Liver (tissue), 9 donors: Measurements from ENCODE around the gene MDH1B. TPM values are rescaled to one million over a fixed set of nuclear protein-coding genes. Genes with fewer than 3 reads are reported as not detected.

Experiments
- DNase-seq: peaks from one replicate; pipeline ENCODE4 v3.0.0-alpha.2; 2017; ENCODE audit warnings: low spot score
- H3K27ac ChIP-seq, 2 donors: one replicate each; pipeline ENCODE4 v1.7.0; 2013; ENCODE audit warnings: inconsistent platforms in 2 of 2, low read length in 2 of 2, control low read depth in 1 of 2, low read depth in 1 of 2, mild to moderate bottlenecking in 1 of 2
- H3K27me3 ChIP-seq, 4 donors: one replicate each; pipeline versions ENCODE4 v1.6.1 to v1.7.0; 2013; ENCODE audit warnings: low read length in 3 of 4, inconsistent platforms in 1 of 4, mild to moderate bottlenecking in 1 of 4, moderate library complexity in 1 of 4; ENCODE audit not compliant: control insufficient read depth in 4 of 4, insufficient read depth in 4 of 4
- H3K36me3 ChIP-seq, 4 donors: one replicate each; pipeline versions ENCODE4 v1.6.1 to v1.7.0; 2013; ENCODE audit warnings: low read length in 3 of 4, mild to moderate bottlenecking in 3 of 4, low read depth in 1 of 4, moderate library complexity in 1 of 4; ENCODE audit not compliant: control insufficient read depth in 4 of 4, insufficient read depth in 3 of 4
- H3K4me1 ChIP-seq, 4 donors: one replicate each; pipeline versions ENCODE4 v1.6.1 to v1.7.0; 2013; ENCODE audit warnings: low read length in 3 of 4, mild to moderate bottlenecking in 3 of 4, moderate library complexity in 1 of 4; ENCODE audit not compliant: control insufficient read depth in 4 of 4, insufficient read depth in 4 of 4
- H3K4me3 ChIP-seq, 3 donors: one replicate each; pipeline versions ENCODE4 v1.6.1 to v1.7.0; 2013; ENCODE audit warnings: low read length in 3 of 3, control low read depth in 1 of 3, low read depth in 1 of 3, mild to moderate bottlenecking in 1 of 3
- H3K9ac ChIP-seq, 2 donors: one replicate each; pipeline ENCODE4 v1.7.0; 2013; ENCODE audit warnings: low read length in 2 of 2, mild to moderate bottlenecking in 2 of 2, moderate library complexity in 2 of 2, control low read depth in 1 of 2, low read depth in 1 of 2
- H3K9me3 ChIP-seq, 4 donors: one replicate each; pipeline versions ENCODE4 v1.6.1 to v1.7.0; 2013; ENCODE audit warnings: low read length in 3 of 4; ENCODE audit not compliant: control insufficient read depth in 4 of 4
- ATF3 ChIP-seq: IDR thresholded peaks from 2 replicates; pipeline ENCODE4 v1.6.1; 2016; ENCODE audit warnings: antibody characterized with exemption
- EGR1 ChIP-seq, 2 donors: IDR thresholded peaks; 2 replicates each; pipeline ENCODE4 v1.6.1; 2016 to 2018; ENCODE audit warnings: antibody characterized with exemption in 2 of 2, low read depth in 2 of 2
- FOXA1 ChIP-seq: IDR thresholded peaks from 2 replicates; pipeline ENCODE4 v1.6.1; 2016; ENCODE audit warnings: antibody characterized with exemption
- FOXA2 ChIP-seq: IDR thresholded peaks from 2 replicates; pipeline ENCODE4 v1.6.1; 2016; ENCODE audit warnings: antibody characterized with exemption
- GABPA ChIP-seq, 2 donors: IDR thresholded peaks in 1 of 2; conservative IDR thresholded peaks in 1 of 2; 2 replicates each; pipeline ENCODE4 v1.6.1; 2016; ENCODE audit warnings: antibody characterized with exemption in 2 of 2, mild to moderate bottlenecking in 1 of 2, moderate library complexity in 1 of 2
- HNF4A ChIP-seq, 2 donors: conservative IDR thresholded peaks; 2 replicates each; pipeline ENCODE4 v1.6.1; 2016; ENCODE audit warnings: antibody characterized with exemption in 2 of 2, mild to moderate bottlenecking in 2 of 2
- HNF4G ChIP-seq: IDR thresholded peaks from 2 replicates; pipeline ENCODE4 v1.6.1; 2016; ENCODE audit warnings: antibody characterized with exemption
- JUND ChIP-seq, 2 donors: IDR thresholded peaks; 2 replicates each; pipeline ENCODE4 v1.6.1; 2016; ENCODE audit warnings: antibody characterized with exemption in 2 of 2
- NR2F2 ChIP-seq: IDR thresholded peaks from 2 replicates; pipeline ENCODE4 v1.6.1; 2016; ENCODE audit warnings: antibody characterized with exemption
- RAD21 ChIP-seq, 2 donors: IDR thresholded peaks; 2 replicates each; pipeline ENCODE4 v1.6.1; 2016; ENCODE audit warnings: antibody characterized with exemption in 2 of 2, mild to moderate bottlenecking in 2 of 2
- RXRA ChIP-seq, 2 donors: IDR thresholded peaks; 2 replicates each; pipeline ENCODE4 v1.6.1; 2017 to 2018; ENCODE audit warnings: antibody characterized with exemption in 2 of 2, mild to moderate bottlenecking in 1 of 2
- SP1 ChIP-seq: IDR thresholded peaks from 2 replicates; pipeline ENCODE4 v1.6.1; 2018; ENCODE audit warnings: antibody characterized with exemption, mild to moderate bottlenecking
- TAF1 ChIP-seq: conservative IDR thresholded peaks from 2 replicates; pipeline ENCODE4 v1.6.1; 2016; ENCODE audit warnings: antibody characterized with exemption, mild to moderate bottlenecking
- YY1 ChIP-seq: IDR thresholded peaks from 2 replicates; pipeline ENCODE4 v1.6.1; 2016; ENCODE audit warnings: antibody characterized with exemption, mild to moderate bottlenecking
- ZBTB33 ChIP-seq: IDR thresholded peaks from 2 replicates; pipeline ENCODE4 v1.6.1; 2016; ENCODE audit warnings: antibody characterized with exemption
- WGBS: extraction: QIAGEN DNeasy Blood & Tissue Kit; methylation state at CpG from one replicate; pipeline ENCODE4 v1.1.7; 2013; 5-methylcytosine and 5-hydroxymethylcytosine counted together
- polyA plus RNA-seq, 2 donors: library from polyadenylated mRNA; stranded (reverse) in 1 of 2; unstranded in 1 of 2; fragments of 200-250 nt in 1 of 2; fragments of >200 nt in 1 of 2; fragmentation: Nextera tagmentation in 1 of 2; extraction: Ambion mirVana in 1 of 2; gene quantifications; one replicate each; pipeline versions ENCODE4 v1.2.1 to v1.2.3, GENCODE V29; 2013 to 2015
- total RNA-seq, 2 donors: library from RNA; depleted of rRNA; stranded (reverse); fragments of >200 nt; gene quantifications; one replicate each; pipeline ENCODE4 v1.2.3, GENCODE V29; 2014
- TF ChIP-seq, protein P1 (sequence below): fragments of 150-350 bp; IDR thresholded peaks from 2 replicates; pipeline ENCODE4 v1.5.1; 2017; ENCODE audit warnings: improper control_type of control experiment, low read depth, low read length; ENCODE audit not compliant: missing input control
- TF ChIP-seq, protein P2 (sequence below): IDR thresholded peaks from 2 replicates; pipeline ENCODE4 v1.6.1; 2016; ENCODE audit warnings: antibody characterized with exemption, mild to moderate bottlenecking
- TF ChIP-seq, protein P3 (sequence below): IDR thresholded peaks from 2 replicates; pipeline ENCODE4 v1.6.1; 2016; ENCODE audit warnings: antibody characterized with exemption
- donor health status: healthy.
- donor health status: healthy.
- donor health status: healthy.
- donor health status: healthy.
- donor health status: healthy.

The MDH1B gene
- total and polyA plus RNA-seq, 4 donors, result 0.09 to 0.33 (median 0.18) TPM; not detected in 1

GRCh38 chr2:206802654-206803514 lies 37.8 kb upstream of the MDH1B start:
- DNase-seq, result no peak
- Histone ChIP-seq H3K27ac (no peak overlapping the region), H3K9me3 (no peaks in the 10 kb centered on the region), H3K36me3 (no peaks in the 10 kb centered on the region), H3K4me3 (no peak overlapping the region), H3K9ac (no peak overlapping the region), H3K27me3 (no peaks in the 10 kb centered on the region), H3K4me1 (peaks cover 0 to 2% (median under 1%) of the 10 kb centered on the region in 4 donors)
- no peak for TF ChIP-seq TAF1
- no peak for TF ChIP-seq FOXA2
- TF ChIP-seq NR2F2, result no peak
- no peak for TF ChIP-seq FOXA1
- no peak for TF ChIP-seq ZBTB33
- TF ChIP-seq JUND (IDR thresholded peaks at IDR 0.05), result no peak
- TF ChIP-seq, protein P1, sequence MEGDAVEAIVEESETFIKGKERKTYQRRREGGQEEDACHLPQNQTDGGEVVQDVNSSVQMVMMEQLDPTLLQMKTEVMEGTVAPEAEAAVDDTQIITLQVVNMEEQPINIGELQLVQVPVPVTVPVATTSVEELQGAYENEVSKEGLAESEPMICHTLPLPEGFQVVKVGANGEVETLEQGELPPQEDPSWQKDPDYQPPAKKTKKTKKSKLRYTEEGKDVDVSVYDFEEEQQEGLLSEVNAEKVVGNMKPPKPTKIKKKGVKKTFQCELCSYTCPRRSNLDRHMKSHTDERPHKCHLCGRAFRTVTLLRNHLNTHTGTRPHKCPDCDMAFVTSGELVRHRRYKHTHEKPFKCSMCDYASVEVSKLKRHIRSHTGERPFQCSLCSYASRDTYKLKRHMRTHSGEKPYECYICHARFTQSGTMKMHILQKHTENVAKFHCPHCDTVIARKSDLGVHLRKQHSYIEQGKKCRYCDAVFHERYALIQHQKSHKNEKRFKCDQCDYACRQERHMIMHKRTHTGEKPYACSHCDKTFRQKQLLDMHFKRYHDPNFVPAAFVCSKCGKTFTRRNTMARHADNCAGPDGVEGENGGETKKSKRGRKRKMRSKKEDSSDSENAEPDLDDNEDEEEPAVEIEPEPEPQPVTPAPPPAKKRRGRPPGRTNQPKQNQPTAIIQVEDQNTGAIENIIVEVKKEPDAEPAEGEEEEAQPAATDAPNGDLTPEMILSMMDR, result no peak
- TF ChIP-seq HNF4G, result no peak
- TF ChIP-seq ATF3, result no peak
- no peak for TF ChIP-seq SP1
- TF ChIP-seq RXRA (IDR thresholded peaks at IDR 0.05), result no peak
- TF ChIP-seq RAD21 (IDR thresholded peaks at IDR 0.05), result no peak
- TF ChIP-seq GABPA (IDR thresholded peaks at IDR 0.05 in 1 of 2, conservative IDR thresholded peaks at IDR 0.05 in 1 of 2), result no peak
- TF ChIP-seq YY1, result no peak
- no peak for TF ChIP-seq EGR1 (IDR thresholded peaks at IDR 0.05; ENCODE audit: low read depth in 2 of 2)
- no peak for TF ChIP-seq HNF4A (conservative IDR thresholded peaks at IDR 0.05)
- TF ChIP-seq, protein P2, sequence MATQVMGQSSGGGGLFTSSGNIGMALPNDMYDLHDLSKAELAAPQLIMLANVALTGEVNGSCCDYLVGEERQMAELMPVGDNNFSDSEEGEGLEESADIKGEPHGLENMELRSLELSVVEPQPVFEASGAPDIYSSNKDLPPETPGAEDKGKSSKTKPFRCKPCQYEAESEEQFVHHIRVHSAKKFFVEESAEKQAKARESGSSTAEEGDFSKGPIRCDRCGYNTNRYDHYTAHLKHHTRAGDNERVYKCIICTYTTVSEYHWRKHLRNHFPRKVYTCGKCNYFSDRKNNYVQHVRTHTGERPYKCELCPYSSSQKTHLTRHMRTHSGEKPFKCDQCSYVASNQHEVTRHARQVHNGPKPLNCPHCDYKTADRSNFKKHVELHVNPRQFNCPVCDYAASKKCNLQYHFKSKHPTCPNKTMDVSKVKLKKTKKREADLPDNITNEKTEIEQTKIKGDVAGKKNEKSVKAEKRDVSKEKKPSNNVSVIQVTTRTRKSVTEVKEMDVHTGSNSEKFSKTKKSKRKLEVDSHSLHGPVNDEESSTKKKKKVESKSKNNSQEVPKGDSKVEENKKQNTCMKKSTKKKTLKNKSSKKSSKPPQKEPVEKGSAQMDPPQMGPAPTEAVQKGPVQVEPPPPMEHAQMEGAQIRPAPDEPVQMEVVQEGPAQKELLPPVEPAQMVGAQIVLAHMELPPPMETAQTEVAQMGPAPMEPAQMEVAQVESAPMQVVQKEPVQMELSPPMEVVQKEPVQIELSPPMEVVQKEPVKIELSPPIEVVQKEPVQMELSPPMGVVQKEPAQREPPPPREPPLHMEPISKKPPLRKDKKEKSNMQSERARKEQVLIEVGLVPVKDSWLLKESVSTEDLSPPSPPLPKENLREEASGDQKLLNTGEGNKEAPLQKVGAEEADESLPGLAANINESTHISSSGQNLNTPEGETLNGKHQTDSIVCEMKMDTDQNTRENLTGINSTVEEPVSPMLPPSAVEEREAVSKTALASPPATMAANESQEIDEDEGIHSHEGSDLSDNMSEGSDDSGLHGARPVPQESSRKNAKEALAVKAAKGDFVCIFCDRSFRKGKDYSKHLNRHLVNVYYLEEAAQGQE, result no peak
- TF ChIP-seq, protein P3, sequence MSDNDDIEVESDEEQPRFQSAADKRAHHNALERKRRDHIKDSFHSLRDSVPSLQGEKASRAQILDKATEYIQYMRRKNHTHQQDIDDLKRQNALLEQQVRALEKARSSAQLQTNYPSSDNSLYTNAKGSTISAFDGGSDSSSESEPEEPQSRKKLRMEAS, result no peak
- 93% methylated on average over 7 of the region's 7 CpGs for WGBS
